HepG2 (cell line): ENCODE results near the gene GREM2. TPM values are rescaled to one million over a fixed set of nuclear protein-coding genes. Genes with fewer than 3 reads are reported as not detected.

Experiments
- ATAC-seq: fragments of 200-7000 bp; cut with Tn5 transposase; 3 replicates; pipeline ENCODE4 v1.9.1; 2020; ENCODE audit warnings: mild to moderate bottlenecking, moderate library complexity
- BruUV-seq: library from RNA; stranded (reverse); fragments of 400-500 nt; replicated peaks from 2 replicates; lab custom pipeline; 2021; lab: Mats Ljungman, UMichigan
- CTCF ChIA-PET: fragments of 300-600 bp; formaldehyde crosslinking; extraction: SDS; loops from one replicate; lab custom pipeline; 2021; ENCODE audit warnings: low total read pairs, inconsistent platforms, low intra/inter-chr PET ratio; lab: Yijun Ruan, JAX
- POLR2A ChIA-PET: fragments of 350-600 bp; sonication (Branson Sonifier 250); formaldehyde crosslinking; loops from one replicate; lab custom pipeline; 2020; ENCODE audit warnings: antibody characterized with exemption, inconsistent platforms; lab: Yijun Ruan, JAX
- DNase-seq: peaks from one replicate; pipeline ENCODE4 v3.0.0-alpha.2; 2015; ENCODE audit warnings: low spot score
- FAIRE-seq: peaks from 3 replicates; lab custom pipeline; 2011; peaks lifted over from hg19 to GRCh38; lab: Jason Lieb, UNC
- H2AFZ ChIP-seq: one replicate; pipeline ENCODE4 v1.6.1; 2011; ENCODE audit warnings: low read length, inconsistent platforms
- H3K27ac ChIP-seq: fragments of 300-600 bp; 3 replicates; pipeline ENCODE4 v1.8.0; 2011; ENCODE audit warnings: mixed run types, mild to moderate bottlenecking, mixed read lengths, low read length, inconsistent platforms; ENCODE audit not compliant: insufficient read depth; ENCODE audit errors: extremely low read length
- H3K27me3 ChIP-seq, 2 experiments: fragments of 200-600 bp in 1 of 2; 2 replicates in 1 of 2; 3 replicates in 1 of 2; pipeline versions ENCODE4 v1.6.0 to v1.8.0; 2011; ENCODE audit warnings: low read length in 2 of 2, mild to moderate bottlenecking in 2 of 2, moderate library complexity in 2 of 2, inconsistent platforms in 1 of 2; ENCODE audit not compliant: insufficient read depth in 2 of 2, control insufficient read depth in 1 of 2
- H3K36me3 ChIP-seq, 2 experiments: fragments of 200-600 bp in 1 of 2; replicated peaks in 1 of 2; 2 replicates in 1 of 2; 3 replicates in 1 of 2; pipeline versions ENCODE4 v1.5.1 to v1.8.0; 2011; ENCODE audit warnings: low read length in 2 of 2, inconsistent platforms in 1 of 2; ENCODE audit not compliant: insufficient read depth in 2 of 2, control insufficient read depth in 1 of 2
- H3K4me1 ChIP-seq: 2 replicates; pipeline ENCODE4 v1.5.1; 2012; ENCODE audit warnings: low read length, inconsistent platforms; ENCODE audit not compliant: insufficient read depth
- H3K4me2 ChIP-seq: 2 replicates; pipeline ENCODE4 v1.6.0; 2011; ENCODE audit warnings: low read depth, low read length, inconsistent platforms
- H3K4me3 ChIP-seq, 3 experiments: fragments of 200-600 bp in 1 of 3; sonication (generic), shearing (Covaris generic) in 1 of 3; replicated peaks in 1 of 3; 2 replicates each; pipeline ENCODE4 v1.5.1; 2011 to 2016; ENCODE audit warnings: low read length in 3 of 3, inconsistent platforms in 2 of 3, low read depth in 2 of 3, mild to moderate bottlenecking in 2 of 3, control low read depth in 1 of 3, mixed read lengths in 1 of 3; ENCODE audit not compliant: insufficient read depth in 1 of 3
- H3K79me2 ChIP-seq: one replicate; pipeline ENCODE4 v1.6.1; 2011; ENCODE audit warnings: low read length, inconsistent platforms; ENCODE audit not compliant: insufficient read depth
- H3K9ac ChIP-seq: 2 replicates; pipeline ENCODE4 v1.6.0; 2011; ENCODE audit warnings: mild to moderate bottlenecking, low read depth, low read length, inconsistent platforms; ENCODE audit not compliant: insufficient read depth
- H3K9me3 ChIP-seq: 2 replicates; pipeline ENCODE4 v1.5.1; 2012; ENCODE audit warnings: mild to moderate bottlenecking, low read length
- H4K20me1 ChIP-seq: 2 replicates; pipeline ENCODE4 v1.6.0; 2011; ENCODE audit warnings: inconsistent platforms, mild to moderate bottlenecking, low read length, moderate library complexity; ENCODE audit not compliant: insufficient read depth
- AKAP8 ChIP-seq: sonication (generic); formaldehyde crosslinking; IDR thresholded peaks from 2 replicates; pipeline ENCODE4 v1.5.1; 2020; ENCODE audit warnings: mild to moderate bottlenecking, missing genetic modification reagents
- GABPA ChIP-seq, 2 experiments: IDR thresholded peaks; 2 replicates each; pipeline ENCODE4 v1.6.1; 2011 to 2016; ENCODE audit warnings: low read depth in 2 of 2, low read length in 1 of 2, missing biosample characterization in 1 of 2, missing genetic modification characterization in 1 of 2
- ZNF780A ChIP-seq: sonication (generic); formaldehyde crosslinking; IDR thresholded peaks from 2 replicates; pipeline ENCODE4 v1.8.0; 2022; ENCODE audit warnings: mild to moderate bottlenecking, missing genetic modification reagents, moderate library complexity
- WGBS: methylation state at CpG from one replicate; pipeline ENCODE4 v1.1.6; 2017; ENCODE audit warnings: low lambda C conversion rate; 5-methylcytosine and 5-hydroxymethylcytosine counted together
- in situ Hi-C: cut with HindIII; loops from 2 replicates; pipeline ENCODE4 v1.10.0; 2017; ENCODE audit warnings: low pct_unique_long_range_greater_than_20kb; ENCODE audit not compliant: extremely low pct_ligation_motif_present
- intact Hi-C: fragments of 100-400 bp; cut with micrococcal nuclease; formaldehyde crosslinking; loops from one replicate; pipeline ENCODE4 v1.10.0; 2022; ENCODE audit not compliant: unreplicated experiment
- polyA plus RNA-seq, 8 experiments: library from polyadenylated mRNA; depleted of rRNA in 3 of 8; stranded (reverse) in 7 of 8; unstranded in 1 of 8; fragments of >200 nt; fragmentation: Illumina TruSeq in 4 of 8; extraction: Trizol in 4 of 8; gene quantifications; 2 replicates each; pipeline versions ENCODE4 v1.2.1 to v1.2.3, GENCODE V29; 2011 to 2016; ENCODE audit warnings: low read depth in 4 of 8, missing spikeins in 1 of 8, mixed read lengths in 1 of 8; ENCODE audit not compliant: insufficient read depth in 1 of 8
- total RNA-seq, 5 experiments: library from RNA; depleted of rRNA; stranded (reverse); fragments of >200 nt; fragmentation: Illumina TruSeq; extraction: Trizol; gene quantifications; 2 replicates each; pipeline ENCODE4 v1.2.3, GENCODE V29; 2016; ENCODE audit warnings: low read depth in 1 of 5
- TF ChIP-seq, protein P1 (sequence below): sonication (generic); formaldehyde crosslinking; IDR thresholded peaks from 2 replicates; pipeline ENCODE4 v1.5.0; 2020; ENCODE audit warnings: mild to moderate bottlenecking, missing genetic modification reagents, moderate library complexity
- TF ChIP-seq, protein P2 (sequence below): sonication (generic); formaldehyde crosslinking; IDR thresholded peaks from 2 replicates; pipeline ENCODE4 v1.4.0; 2020; ENCODE audit warnings: missing genetic modification reagents

Gene GREM2
- total and polyA plus RNA-seq, 2 of the 13 experiments (the other 11 are each of a cell fraction or from before 2014, with no cell fraction given): 0.07 TPM; not detected in 1

DNA sequence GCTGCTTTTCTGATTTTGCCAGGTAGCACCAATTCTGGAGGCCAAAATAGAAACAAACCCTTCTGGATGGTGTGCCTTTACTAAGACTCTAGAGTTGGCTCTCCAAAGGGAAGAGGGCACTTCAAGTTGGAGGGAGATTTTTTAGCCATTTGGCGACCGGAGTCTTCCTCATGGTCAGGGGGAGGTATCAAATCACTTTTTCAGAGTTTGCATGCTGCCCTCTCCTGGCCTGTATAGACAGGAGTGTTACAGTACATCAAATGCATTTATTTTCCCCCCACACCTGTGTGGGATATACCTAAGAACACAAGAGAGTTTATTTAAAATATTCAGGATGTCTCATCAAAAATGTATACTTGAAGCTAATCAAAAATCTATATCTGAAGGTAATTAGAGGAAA, 3.2 kb downstream of the GREM2 start (continued):
- TF ChIP-seq, protein P1, sequence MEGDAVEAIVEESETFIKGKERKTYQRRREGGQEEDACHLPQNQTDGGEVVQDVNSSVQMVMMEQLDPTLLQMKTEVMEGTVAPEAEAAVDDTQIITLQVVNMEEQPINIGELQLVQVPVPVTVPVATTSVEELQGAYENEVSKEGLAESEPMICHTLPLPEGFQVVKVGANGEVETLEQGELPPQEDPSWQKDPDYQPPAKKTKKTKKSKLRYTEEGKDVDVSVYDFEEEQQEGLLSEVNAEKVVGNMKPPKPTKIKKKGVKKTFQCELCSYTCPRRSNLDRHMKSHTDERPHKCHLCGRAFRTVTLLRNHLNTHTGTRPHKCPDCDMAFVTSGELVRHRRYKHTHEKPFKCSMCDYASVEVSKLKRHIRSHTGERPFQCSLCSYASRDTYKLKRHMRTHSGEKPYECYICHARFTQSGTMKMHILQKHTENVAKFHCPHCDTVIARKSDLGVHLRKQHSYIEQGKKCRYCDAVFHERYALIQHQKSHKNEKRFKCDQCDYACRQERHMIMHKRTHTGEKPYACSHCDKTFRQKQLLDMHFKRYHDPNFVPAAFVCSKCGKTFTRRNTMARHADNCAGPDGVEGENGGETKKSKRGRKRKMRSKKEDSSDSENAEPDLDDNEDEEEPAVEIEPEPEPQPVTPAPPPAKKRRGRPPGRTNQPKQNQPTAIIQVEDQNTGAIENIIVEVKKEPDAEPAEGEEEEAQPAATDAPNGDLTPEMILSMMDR (CRISPR knock-in tag): peak; percentile 58

GRCh38 chr1:240607006-240607405, 4.9 kb downstream of the GREM2 start:
- TF ChIP-seq GABPA (IDR thresholded peaks at IDR 0.05; ENCODE audit: low read depth, low read length) (no peak), GABPA (CRISPR knock-in tag; IDR thresholded peaks at IDR 0.05; ENCODE audit: low read depth) (peak; percentile 28; the same call in 1 of the 2 replicates), AKAP8 (no peak), ZNF780A (CRISPR knock-in tag) (no peak)
- TF ChIP-seq, protein P2, sequence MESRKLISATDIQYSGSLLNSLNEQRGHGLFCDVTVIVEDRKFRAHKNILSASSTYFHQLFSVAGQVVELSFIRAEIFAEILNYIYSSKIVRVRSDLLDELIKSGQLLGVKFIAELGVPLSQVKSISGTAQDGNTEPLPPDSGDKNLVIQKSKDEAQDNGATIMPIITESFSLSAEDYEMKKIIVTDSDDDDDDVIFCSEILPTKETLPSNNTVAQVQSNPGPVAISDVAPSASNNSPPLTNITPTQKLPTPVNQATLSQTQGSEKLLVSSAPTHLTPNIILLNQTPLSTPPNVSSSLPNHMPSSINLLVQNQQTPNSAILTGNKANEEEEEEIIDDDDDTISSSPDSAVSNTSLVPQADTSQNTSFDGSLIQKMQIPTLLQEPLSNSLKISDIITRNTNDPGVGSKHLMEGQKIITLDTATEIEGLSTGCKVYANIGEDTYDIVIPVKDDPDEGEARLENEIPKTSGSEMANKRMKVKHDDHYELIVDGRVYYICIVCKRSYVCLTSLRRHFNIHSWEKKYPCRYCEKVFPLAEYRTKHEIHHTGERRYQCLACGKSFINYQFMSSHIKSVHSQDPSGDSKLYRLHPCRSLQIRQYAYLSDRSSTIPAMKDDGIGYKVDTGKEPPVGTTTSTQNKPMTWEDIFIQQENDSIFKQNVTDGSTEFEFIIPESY: no peak
- no peak for DNase-seq
- intact Hi-C loops (no loop called here), in situ Hi-C loops (no loop called here)
- no peak overlapping the region for H3K4me2 ChIP-seq
- peaks cover 10% of the 10 kb centered on the region for H3K4me1 ChIP-seq
- no peak for FAIRE-seq
- no peak overlapping the region for H2AFZ ChIP-seq
- no peaks in the 10 kb centered on the region for H3K9me3 ChIP-seq
- ATAC-seq: no peak
- no peak overlapping the region for H3K27ac ChIP-seq
- ChIA-PET CTCF (no interaction called here), POLR2A (no interaction called here)
- H3K27me3 ChIP-seq: peaks cover 0 to 13% of the 10 kb centered on the region in 2 experiments
- no peaks in the 10 kb centered on the region for H3K36me3 ChIP-seq
- BruUV-seq: no TSS peak
- H3K4me3 ChIP-seq: no peak overlapping the region
- H3K9ac ChIP-seq: no peak overlapping the region
- H4K20me1 ChIP-seq: no peaks in the 10 kb centered on the region
- H3K79me2 ChIP-seq: no peaks in the 10 kb centered on the region
- WGBS: 48% methylated on average over 2 of the region's 2 CpGs
